HUDEP-2 (cell line): ENCODE results near the gene ZC3H12D.
"Not testable (repeated sequence)": the region's sequence is repeated elsewhere in the genome, so short reads cannot be mapped to it uniquely, and the experiment has no call there.

Source experiments
- DNase-seq, 76 experiments: peaks; one replicate each; lab custom pipeline; 2025; ENCODE audit not compliant: unreplicated experiment in 76 of 76; lab: John Stamatoyannopoulos, UW

The ZC3H12D gene

GRCh38 chr6:149484733-149485700 lies at the start of gene ZC3H12D:
TSS of gene ZC3H12D (minus strand) at chr6:149485014. CDS start at chr6:149474543, 10,471 bp downstream.
- peak in 3 of 76 experiments; percentile 18 to 27 (median 21) for DNase-seq

DNA sequence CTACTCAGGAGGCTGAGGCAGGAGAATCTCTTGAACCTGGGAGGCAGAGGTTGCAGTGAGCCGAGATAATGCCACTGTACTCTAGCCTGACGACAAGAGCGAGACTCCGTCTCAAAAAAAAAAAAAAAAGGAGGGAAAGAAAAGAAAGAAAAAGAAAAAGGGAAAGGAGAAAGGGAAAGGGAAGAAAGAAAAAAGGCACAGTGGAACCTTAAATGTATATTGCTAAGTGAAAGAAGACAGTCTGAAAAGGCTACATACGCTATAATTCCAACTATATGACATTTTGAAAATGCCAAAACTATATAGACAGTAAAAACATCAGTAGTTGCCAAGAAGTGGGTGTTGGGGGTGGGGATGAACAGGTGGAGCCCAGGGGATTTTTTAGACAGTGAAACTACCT lies 44.8 kb upstream of the ZC3H12D start:
- DNase-seq: no peak

- no peak for DNase-seq
Measured at GRCh38 chr6:149515494-149515893, 30.7 kb upstream of the ZC3H12D start.

DNA sequence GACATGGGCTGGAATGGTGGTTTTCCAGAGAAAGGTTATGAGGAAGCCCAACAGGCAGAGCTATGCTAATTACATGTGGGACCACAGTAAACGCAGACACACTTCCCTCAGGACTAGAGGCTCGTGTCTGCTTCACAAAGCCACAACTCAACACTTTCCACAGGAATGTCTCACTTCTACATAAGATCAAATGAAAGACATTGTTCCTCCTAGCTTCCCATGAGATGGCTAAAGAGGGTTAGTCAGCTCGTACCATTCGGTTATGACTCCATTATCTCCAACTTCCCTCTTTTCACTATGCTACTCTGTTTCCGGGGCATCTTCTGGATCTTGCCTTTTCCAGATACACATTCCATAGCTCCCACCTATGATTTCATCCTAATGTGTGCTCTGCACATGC lies 29.1 kb upstream of the ZC3H12D start:
- no peak for DNase-seq

- DNase-seq: no peak
Measured at GRCh38 chr6:149510793-149511512, 26.1 kb upstream of the ZC3H12D start.

DNA sequence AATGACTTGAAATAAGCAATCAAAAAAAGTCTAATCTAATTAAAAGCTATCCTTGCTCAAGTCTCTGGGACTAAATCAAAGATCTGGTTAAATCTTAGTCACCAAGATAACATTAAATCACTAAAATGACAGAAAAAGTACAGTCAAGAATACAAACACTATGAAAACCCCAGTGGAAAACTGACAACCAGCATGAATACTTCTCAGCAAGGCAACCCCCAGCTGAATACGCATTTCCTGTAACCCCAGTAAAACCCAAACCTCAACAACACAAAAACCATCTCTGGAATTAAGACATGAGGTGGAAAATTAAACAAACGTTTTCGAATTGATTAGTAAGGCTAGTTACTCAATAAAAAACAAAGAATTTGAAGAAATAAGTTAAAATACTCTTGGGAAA lies 23.7 kb upstream of the ZC3H12D start:
- DNase-seq: no peak

- peak in 22 of 76 experiments; percentile 6 to 66 (median 32) for DNase-seq
Measured at GRCh38 chr6:149503872-149504271, 19.1 kb upstream of the ZC3H12D start.

GRCh38 chr6:149503276-149503675 lies 18.5 kb upstream of the ZC3H12D start:
- no peak for DNase-seq

- DNase-seq: no peak
Measured at GRCh38 chr6:149501768-149502167, 17.0 kb upstream of the ZC3H12D start.

DNA sequence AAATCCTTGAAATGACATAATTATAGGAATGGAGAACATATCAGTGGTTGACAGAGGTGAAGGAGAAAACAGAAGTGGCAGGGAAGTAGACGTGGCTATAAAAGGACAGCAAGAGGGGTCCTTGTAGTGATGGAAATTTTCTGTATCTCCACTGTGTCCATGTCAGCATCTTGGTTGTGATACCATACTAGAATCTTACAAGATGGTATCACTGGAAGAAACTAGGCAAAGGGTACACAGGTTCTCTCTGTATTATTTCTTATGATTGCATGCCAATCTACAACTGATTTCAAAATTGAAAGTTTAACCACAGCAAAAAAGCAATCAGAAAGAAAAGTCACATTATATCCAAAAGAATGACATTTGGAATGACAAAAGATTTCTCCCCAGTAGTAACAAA lies 16.4 kb upstream of the ZC3H12D start:
- no peak for DNase-seq

DNA sequence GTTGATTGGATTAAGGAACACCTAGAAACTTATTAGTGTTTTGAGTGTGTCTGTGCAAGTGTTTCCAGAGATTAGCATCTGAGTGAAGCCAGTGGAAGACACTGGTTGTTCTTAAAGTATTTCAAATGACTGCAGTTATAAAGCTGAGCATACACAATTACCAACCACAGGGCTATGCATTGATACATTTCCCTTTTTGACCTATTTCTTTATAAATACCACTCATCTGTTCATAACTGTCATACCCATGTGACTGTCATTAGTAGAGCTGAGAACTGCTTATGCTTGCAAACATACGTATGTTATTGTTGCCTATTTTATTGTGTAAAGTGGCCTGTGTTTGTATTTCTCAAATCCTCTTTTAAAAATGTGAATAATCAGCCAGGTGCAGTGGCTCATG lies 15.3 kb upstream of the ZC3H12D start:
- no peak for DNase-seq

DNA sequence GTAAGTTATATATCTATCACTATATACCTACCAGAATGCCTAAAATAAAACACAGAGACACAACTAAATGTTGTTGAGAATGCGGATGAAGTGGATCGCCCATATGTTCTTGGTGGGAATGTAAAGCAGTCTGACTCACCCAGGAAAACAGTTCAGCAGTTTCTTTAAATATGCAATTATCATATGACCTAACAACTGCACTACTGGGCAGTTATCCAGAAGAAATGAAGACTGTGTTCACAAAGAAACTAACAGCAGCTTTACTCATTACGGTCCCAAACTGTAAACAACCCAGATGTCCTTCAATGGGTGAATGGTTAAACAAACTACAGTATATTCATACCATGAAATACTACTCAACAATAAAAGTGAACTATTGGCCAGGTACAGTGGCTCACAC lies 14.3 kb upstream of the ZC3H12D start:
- peak in 7 of 76 experiments; percentile 4 to 24 (median 11) for DNase-seq

DNA sequence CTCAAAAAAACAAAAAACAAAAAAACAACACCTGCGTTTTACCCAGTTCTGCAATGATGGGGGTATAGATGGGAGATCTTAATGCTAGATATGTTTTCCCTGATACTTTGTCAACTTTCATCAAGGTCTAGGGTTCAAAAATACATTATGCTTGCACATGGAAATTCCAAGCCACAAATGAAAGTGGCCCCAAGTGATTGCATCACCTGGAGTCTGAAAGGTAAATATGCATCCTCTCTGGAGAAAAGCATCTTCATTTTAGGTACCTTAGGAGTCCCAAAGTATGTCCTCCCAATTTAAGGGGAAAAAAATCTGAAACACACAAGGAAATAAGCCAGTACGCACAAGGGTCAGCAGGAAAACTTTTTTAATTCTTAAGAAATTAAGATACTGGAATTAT lies 12.6 kb upstream of the ZC3H12D start:
- no peak for DNase-seq

DNA sequence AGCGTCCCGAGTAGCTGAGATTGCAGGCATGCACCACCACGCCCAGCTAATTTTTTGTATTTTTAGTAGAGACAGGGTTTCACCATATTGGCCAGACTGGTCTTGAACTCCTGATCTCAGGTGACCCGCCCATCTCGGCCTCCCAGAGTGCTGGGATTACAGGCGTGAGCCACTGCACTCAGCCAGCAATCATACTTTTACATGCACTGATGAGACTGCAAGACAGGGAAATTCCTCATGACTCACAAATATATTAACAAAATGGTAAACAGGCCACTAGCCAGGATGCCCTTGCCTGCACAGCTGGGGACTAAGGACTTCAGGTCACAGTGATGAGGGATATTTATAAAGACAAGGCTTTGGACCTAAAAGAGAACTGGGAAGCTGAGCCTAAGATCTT lies 11.8 kb upstream of the ZC3H12D start:
- DNase-seq: not testable (repeated sequence)

DNA sequence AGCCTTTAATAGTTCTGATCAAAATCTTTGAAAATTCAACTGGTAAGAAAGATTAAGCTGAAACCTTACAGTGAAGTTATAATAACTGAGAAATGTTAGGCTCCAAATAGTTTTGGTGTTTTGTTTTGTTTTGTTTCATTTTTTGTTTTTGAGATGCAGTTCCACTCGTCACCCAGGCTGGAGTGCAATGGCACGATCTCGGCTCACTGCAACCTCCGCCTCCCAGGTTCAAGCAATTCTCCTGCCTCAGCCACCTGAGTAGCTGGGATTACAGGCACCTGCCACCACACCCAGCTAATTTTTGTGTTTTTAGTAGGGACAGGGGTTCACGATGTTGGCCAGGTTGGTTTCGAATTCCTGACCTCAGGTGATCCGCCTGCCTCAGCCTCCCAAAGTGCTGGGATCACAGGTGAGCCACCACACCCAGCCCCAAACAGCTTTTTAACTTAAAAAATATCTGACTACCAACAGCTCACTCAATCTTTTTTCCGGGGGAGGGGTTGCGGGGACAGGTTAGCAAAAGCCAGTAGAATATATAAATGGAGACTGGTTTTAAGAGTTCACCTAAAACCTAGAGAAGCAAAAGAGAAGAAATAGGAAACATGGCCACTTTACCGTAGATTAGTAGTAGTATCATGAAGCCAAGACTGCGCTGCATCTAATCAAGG lies 10.7 kb upstream of the ZC3H12D start:
- DNase-seq: not testable (repeated sequence)

DNA sequence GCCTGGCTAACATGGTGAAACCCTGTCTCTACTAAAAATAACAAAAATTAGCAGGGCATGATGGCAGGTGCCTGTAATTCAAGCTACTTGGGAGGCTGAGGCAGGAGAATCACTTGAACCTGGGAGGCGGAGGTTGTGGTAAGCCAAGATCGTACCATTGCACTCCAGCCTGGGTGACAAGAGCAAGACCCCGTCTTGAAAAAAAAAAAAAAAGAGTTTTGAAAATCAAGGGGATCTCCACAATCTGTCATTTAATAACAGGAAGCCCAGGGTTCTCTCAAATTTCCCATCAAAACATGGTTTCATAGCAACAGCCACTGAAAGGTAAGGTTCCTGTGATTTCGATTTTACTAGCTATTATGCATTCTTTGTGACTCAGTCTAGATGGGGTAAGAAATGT lies 10.0 kb upstream of the ZC3H12D start:
- not testable (repeated sequence) for DNase-seq

- DNase-seq: no peak
Measured at GRCh38 chr6:149493761-149494320, 9.0 kb upstream of the ZC3H12D start.

DNA sequence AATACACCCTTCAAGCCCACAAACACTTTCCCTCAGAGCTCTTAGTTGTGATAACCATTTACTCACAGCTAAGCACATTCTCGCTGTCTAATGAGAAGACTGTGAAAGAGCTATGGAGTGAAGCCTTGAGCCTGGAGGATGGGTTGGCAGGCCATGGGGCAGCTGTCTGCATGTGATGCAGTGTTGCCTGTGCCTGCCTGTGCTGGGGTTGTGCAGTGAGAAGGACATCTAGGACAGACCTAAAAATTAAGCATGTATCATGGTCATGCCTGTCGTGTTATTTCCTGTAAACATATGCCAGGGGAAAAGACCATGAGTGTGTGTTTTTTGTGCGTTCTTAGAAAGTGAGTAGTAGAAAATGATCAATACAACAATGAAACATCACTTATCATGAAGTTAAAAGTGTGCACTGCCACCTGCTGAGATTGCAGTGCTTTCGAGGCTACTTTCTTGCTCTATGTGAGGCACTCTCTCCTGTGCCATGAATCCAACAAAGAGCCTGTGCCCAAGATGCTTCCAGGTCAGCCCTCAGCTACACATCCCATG lies 8.1 kb upstream of the ZC3H12D start:
- no peak for DNase-seq

- no peak for DNase-seq
Measured at GRCh38 chr6:149489967-149490366, 5.2 kb upstream of the ZC3H12D start.

GRCh38 chr6:149488815-149489214 lies 4.0 kb upstream of the ZC3H12D start:
- DNase-seq: no peak
